NCI-H2196 treated with DMSO at 0.1 percent for 48 hours (cell line): ENCODE results near the gene GSTM5.
"Not testable (repeated sequence)": the region's sequence is repeated elsewhere in the genome, so short reads cannot be mapped to it uniquely, and the experiment has no call there.

Experiments used
- DNase-seq: peaks from one replicate; lab custom pipeline; 2025; ENCODE audit not compliant: unreplicated experiment; lab: John Stamatoyannopoulos, UW

GSTM5 gene

DNA sequence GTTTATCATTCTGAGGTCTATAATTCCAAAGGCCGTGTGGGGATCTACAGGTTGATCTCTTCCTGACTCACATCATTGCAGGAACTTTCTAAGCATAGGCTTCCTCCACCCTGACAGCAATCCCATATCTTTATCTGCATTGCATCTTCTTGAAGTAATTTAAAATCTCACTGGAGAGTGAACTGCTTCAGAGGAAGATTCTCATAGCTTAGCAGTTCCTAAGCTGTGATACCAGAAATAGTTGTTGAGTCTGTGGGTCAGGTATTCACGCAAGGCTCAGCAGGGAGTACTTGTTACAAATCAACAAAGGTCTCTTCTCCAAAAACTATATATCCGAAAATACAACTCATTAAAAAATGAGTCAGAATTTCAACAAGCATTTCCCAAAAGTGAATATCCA lies 16.9 kb upstream of the GSTM5 start:
- DNase-seq: not testable (repeated sequence)

DNA sequence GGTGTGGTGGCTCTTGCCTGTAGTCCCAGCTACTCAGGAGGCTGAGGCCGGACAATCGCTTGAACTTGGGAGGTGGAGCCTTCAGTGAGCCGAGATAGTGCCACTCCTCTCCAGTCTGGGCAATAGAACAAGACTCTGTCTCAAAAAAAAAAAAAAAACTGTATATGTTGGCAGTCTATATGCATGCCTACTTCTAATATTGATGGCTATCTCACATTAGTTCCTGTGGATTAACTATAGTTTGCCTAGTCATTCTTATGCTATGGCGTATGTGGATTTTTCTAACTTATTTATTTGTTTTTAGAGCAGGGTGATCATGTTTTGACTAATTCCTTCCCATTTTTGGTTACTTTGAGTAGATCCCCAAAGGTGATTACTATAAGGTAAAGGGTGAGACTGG lies 15.0 kb upstream of the GSTM5 start:
- no peak for DNase-seq

DNA sequence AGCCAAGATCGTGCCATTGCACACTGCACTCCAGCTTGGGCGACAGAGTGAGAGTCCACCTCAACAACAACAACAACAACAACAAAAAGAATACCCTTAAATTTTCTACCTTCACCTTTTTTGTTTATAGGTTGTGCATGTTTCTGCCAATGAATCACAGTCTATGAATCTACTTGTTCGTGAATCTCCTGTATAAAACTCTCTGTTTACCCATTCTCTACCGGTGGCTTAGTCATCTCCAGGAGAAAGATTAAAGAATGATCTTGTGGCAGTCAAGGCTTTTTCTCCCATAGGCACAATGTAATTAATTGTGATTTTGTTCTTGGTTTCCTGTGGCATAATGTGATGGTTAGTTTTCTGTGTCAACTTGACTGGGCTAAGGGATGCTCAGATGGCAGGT lies 14.2 kb upstream of the GSTM5 start:
- DNase-seq: not testable (repeated sequence)

DNA sequence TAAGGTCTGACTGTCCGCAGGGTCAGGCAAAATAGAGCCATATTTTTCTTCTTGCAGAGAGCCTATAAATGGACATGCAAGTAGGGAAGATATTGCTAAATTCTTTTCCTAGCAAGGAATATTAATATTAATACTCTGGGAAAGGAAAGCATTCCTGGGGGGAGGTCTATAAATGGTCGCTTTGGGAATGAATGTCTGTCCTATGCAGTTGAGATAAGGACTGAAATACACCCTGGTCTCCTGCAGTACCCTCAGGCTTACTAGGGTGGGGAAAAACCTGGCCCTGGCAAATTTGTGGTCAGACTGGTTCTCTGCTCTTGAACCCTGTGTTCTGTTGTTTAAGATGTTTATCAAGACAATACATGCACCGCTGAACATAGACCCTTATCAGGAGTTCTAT lies 9.1 kb upstream of the GSTM5 start:
- not testable (repeated sequence) for DNase-seq

DNA sequence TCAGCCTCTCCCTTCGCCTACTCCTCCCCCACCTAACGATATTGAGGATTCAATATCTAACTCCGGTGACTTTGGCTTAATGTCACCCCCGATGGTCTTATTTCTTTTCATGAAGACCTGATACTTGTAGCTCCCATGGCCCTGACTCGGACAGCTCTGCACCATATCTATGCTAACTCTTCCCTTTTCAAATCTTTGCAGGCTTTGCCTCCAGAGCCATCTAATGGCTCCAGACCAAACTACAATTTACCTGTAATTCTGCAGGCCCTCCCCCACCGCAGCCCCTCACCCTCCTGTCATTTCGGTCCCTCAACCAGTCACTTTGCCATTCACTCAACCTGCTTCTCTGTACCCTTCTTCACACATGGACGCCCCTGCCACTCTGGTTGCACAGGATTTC lies 7.9 kb upstream of the GSTM5 start:
- no peak for DNase-seq

DNA sequence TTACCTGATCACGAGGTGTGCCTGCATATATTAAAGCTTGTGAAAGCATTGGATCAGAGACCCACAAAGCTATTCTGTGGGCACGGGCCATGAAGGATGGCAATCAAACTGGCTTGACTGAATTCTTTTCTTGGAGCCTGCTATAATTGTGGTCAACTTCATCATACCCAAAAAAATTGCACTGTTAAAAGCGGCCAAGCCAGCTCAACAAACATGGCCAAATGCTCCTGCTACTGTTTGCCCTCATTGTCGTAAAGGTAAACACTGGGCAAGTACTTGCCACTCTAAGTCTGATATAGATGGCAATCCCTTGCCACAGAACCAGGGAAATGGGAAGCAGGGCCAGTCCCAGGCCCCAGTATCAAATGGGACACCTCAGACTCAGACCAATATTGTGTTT lies 6.6 kb upstream of the GSTM5 start:
- DNase-seq: no peak

DNA sequence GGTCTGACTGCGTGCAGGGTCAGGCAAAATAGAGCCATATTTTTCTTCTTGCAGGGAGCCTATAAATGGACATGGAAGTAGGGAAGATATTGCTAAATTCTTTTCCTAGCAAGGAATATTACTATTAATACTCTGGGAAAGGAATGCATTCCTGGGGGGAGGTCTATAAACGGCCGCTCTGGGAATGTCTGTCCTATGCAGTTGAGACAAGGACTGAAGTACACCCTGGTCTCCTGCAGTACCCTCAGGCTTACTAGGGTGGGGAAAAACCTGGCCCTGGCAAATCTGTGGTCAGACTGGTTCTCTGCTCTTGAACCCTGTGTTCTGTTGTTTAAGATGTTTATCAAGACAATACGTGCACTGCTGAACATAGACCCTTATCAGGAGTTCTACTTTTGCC lies 3.1 kb upstream of the GSTM5 start:
- DNase-seq: not testable (repeated sequence)

DNA sequence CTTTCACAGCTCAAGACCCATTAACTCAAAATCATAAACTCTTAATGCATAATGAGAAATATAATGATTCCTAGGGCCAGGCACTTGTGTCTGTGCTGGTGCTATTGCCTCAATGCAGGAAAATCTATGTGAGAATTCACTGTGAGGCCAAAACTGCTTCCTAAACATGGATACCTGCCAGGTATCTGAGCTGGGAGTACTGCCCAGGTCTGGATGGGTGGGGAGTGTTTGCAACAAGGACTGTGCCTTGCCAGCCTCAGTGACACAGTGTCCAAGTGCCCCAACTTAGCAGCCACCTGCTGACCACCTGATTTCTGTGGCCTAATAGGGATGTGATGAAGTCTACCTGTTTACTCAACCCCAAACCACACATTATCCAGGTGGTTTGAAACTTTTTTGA lies 2.2 kb upstream of the GSTM5 start:
- DNase-seq: not testable (repeated sequence)

DNA sequence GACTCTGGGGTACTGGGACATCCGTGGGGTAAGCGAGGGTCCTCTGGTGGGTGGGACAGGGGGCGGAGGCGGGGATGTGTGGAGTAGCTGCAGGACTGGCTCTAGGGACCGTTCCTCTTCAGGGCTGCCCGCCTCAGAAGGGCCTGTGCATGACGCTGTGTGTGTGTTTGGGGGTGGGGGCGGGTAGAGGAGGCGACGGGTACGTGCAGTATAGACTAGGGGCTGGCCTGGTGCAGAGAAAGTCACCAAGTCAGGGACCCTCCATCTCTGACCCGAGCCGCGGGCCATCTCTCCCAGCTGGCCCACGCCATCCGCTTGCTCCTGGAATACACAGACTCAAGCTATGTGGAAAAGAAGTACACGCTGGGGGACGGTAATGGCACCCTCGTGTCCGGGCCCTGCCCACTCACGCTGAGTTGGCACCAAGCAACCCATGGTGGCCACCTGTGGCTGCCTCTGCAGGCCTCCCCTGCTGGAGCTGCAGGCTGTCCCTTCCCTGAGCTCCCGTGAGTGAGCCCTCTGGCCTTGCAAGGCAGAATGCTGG lies 342 bp downstream of the GSTM5 start:
- DNase-seq: no peak

DNA sequence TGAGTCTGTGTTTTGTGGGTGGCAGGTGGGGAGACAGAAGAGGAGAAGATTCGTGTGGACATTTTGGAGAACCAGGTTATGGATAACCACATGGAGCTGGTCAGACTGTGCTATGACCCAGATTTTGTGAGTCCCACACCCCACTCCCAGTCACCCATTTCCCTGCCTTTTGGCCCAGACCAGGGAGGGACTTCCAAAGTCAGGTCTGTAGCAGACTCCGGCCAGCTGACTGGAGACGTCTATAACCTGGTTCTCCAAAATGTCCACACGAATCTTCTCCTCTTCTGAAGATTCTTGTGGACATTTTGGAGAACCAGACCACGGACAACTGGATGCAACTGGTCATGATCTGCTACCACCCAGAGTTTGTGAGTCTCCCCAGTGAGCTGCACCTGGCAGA lies 1.6 kb downstream of the GSTM5 start:
- DNase-seq: no peak

DNA sequence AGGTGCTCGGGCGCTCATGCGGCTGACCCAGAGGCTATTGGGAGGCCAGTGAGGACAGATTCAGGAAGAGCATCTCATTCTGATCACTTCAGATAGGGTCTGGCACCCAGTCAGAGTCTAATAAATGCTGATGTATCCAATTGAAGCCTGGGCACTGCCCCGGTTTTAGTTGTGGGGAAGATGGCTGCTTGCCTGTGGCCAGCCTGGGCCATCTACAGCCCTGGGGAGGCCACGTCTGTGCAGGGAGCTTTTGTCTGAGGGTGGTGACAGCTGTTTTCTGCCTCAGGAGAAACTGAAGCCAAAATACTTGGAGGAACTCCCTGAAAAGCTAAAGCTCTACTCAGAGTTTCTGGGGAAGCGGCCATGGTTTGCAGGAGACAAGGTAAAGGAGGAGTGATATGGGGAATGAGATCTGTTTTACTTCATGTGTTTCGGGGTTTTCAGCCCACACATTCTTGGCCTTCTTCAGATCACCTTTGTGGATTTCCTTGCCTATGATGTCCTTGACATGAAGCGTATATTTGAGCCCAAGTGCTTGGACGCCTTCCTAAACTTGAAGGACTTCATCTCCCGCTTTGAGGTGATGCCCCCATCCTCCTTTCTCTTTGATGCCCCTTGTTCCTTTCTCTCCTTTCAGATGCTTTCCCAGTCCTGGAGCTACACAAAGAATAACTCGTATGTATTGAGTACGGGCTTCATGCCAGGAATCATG lies 2.8 kb downstream of the GSTM5 start:
- no peak for DNase-seq

DNA sequence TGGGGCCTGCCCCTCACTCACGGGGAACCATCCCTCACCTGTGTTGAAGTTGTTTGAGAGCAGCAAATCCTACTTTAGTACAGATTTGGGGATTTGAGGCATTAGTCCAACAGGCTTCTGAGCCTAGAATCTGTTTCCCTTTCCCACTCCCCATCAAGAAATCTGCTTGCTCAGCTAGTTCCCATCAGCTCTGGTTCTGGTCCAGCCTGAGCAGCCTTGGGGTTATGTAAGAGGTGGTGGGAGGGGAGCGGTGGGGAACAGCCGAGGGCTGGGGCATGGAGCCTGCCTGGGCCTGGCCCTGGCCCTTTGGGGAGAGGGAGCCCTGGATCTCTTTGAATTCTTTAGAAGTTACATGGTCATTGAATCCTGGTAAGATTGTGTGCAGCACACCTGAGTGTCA lies 4.1 kb downstream of the GSTM5 start:
- no peak for DNase-seq

DNA sequence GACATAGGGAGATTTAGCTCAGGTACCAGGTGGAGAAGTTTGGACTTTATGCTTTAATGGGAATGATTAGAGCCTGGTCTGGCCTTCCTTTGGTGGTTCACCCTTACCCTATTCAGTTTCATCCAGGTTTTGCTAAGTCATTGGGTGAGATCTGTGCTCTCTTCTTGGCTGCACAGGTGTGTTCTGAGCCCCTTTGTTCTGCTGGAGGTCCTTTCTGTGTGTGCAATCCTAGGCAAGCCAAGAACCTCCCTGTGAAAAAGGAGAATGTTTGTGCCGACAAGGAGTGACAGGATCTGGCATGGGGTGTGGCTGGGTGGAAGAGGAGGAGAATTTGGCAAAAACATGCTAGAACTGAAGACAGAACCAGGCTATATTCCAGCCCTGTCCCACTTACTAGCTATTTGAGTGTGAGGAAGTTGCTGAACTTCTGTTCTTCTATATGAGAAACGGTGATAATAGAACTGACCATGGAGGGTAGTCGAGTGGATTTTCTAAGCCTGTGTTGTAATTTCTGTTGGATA lies 4.6 kb downstream of the GSTM5 start:
- no peak for DNase-seq

DNA sequence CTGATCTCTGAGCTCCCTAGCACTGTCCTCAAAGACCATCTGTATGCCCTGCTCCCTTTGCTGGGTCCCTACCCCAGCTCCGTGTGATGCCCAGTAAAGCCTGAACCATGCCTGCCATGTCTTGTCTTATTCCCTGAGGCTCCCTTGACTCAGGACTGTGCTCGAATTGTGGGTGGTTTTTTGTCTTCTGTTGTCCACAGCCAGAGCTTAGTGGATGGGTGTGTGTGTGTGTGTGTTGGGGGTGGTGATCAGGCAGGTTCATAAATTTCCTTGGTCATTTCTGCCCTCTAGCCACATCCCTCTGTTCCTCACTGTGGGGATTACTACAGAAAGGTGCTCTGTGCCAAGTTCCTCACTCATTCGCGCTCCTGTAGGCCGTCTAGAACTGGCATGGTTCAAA lies 5.7 kb downstream of the GSTM5 start:
- no peak for DNase-seq

DNA sequence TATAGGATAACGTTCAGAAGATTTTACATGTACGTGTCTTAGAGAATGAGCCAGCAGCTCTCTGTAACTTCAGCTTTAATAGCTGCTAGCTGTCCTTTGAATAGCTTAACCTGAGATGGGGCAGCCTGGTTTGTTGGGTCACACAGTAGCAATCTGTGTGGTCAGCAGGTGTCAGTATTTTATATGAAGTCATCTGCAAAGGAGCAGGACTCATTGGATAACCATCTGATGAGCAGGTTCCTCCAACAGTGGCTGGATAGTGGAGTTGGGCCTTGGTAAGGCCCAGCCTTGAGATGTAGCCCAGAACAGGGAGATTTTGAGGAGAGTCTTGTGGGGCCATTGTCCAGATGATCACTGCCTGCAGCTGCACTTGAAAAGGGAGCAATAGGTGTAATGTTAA lies 6.4 kb downstream of the GSTM5 start:
- no peak for DNase-seq

DNA sequence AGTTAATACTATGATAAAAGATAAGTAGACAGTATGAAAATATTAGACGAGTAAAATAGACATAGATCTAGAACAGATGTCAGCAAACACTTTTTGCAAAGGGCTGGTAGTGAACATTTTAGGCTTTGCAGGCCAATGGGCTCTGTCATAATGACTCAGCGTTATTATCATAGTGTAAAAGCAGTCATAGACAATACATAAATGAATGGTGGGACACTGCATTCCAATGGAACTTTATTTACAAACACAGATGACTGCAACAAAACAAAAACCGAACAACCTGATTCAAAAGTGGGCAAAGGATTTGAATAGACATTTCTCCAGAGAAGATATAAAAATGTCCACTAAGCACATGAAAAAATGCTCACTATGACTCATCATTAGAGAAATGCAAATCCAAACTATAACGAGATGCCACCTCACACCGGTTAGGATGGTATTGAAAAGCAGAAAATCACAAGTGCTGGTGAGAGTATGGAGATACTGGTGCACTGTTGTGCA lies 7.3 kb downstream of the GSTM5 start:
- DNase-seq: no peak

DNA sequence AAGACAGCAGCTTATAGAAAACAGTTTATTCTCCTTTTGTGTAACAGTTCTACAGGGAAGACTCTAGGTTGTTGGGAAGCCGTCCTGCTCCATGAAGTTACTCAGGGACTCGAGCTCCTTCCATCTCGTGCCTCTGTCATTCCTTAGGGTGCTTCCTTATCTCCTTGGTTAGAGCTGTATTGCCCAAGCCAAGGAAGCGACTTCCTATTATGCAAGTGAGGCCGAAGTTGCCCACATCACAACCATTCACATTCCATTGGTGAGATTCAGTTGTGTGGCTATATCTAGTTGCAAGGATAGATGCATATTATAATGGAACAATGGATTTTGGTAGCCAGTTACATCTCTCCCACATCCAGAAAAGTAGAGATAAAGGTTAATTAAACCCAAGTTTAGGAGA lies 9.0 kb downstream of the GSTM5 start:
- no peak for DNase-seq

DNA sequence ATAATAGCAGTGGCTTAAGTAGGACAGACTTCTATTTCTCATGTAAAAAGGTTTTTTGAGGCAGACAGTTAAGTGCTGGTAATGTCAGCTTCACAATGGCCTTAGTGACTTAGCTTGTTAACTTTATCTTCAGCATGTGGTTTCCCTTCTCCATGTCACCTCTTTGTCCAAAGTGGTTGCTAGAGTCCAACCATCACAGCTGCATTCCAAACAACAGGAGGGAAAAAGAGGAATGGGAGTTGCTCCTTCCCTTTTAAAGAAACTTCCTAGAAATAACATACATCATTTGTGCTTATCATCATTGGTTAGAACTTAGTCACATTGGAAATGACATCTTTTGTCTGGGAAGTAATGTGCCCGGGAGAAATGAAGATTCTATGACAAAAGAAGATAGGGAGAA lies 9.9 kb downstream of the GSTM5 start:
- no peak for DNase-seq

DNA sequence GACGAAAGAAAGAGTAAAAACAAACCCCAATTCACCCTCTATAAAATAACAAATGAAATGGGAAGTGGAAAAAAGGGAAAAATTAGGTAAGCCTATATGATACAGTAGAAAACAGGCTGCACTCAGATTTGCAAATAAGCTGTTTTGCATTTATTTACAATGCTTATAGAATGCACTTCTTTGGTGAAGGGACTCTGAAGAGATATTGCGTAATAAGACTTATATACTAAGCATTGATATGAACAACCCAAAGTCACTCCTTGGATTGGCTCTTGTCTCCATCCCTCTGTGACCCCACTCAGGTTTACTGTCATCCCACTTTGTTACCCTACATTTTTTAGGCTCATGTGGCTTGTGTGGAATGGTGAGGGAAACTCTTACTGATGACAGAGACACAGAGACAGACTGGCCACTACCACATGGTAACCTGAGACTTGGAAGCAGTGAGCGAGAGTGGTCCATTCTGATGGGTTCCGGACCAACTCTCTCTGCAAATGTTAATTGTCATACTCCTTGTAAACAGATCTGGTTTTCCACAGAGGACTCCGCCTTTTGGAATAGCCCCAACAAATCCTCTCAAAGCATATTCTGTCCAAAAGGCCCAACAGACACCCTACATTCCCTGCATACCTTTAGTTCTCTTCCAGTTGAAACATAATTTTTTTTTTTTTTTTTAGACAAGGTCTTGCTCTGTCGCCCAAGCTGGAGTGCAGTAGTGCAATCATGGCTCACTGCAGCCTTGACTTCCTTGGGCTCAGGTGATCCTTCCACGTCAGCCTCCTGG lies 11.0 kb downstream of the GSTM5 start:
- no peak for DNase-seq

DNA sequence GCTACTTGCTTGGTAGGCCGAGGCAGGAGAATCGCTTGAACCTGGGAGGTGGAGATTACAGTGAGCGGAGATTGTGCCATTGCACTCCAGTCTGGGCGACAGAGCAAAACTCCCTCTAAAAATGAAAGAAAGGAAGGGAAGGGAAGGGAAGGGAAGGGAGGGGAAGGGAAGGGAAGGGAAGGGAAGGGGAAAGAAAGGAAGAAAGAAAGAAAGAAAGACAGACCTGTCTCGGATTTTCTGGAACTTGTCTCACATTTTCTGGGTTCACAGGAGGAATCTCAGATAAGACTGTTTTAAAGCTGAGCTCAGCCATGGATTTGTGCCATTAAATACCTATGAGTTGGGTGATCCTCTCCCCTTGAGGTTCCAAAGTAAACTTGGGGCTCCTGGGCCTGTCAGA lies 12.9 kb downstream of the GSTM5 start:
- no peak for DNase-seq

DNA sequence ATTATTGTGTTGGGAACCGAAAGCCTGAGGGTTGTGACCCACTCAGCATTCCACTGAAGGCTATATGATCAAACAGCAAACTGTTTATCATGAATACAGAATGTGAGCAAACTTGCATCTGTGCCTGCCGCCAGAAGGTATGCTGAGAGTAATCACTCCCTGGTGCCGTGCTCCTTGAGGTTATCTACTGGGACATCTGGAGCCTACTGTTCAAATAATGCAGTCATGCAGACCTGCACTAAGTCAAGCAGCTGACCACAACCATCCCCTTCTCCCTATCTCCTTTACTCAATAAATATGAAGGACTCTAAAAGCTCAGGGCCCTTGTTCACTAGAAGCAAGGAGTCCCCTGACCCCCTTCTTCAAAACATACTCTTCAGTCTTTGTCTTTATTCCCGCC lies 13.5 kb downstream of the GSTM5 start:
- DNase-seq: no peak

DNA sequence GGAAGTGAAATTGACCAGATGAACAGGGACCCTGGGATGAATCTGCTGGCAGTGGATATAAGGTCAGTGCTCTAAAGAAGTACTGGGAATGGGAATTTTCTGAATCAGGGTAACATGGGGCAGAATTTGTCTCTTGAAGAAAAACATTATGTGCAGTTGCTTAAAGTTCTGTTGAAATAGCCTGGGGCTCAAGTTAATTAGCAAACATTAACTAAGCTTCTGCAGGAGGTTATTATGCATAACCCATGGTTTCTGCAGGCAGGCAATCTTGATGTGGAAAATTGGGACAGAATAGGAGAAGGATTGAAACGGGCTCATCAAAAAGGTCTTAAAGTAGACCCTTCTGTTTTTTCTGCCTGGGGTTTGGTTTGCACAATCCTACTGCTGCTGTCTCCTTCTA lies 14.0 kb downstream of the GSTM5 start:
- DNase-seq: no peak
